HG03045 (cell line): ENCODE measurements around the gene NFATC4.
"Not testable (repeated sequence)": the region's sequence is repeated elsewhere in the genome, so short reads cannot be mapped to it uniquely, and the experiment has no call there.

Experiments used
- ATAC-seq: cut with Tn5 transposase; IDR thresholded peaks from one replicate; pipeline ENCODE4 v1.9.1; 2021; ENCODE audit warnings: mild to moderate bottlenecking, moderate library complexity; ENCODE audit not compliant: unreplicated experiment

Gene NFATC4

GRCh38 chr14:24366413-24366720 is 1.6 kb upstream of the NFATC4 start:
- no peak for ATAC-seq

- ATAC-seq, result peak; percentile 63
Measured at GRCh38 chr14:24366721-24367513, 1.1 kb upstream of the NFATC4 start.

GRCh38 chr14:24368212-24368561 is 203 bp downstream of the NFATC4 start:
- no peak for ATAC-seq

- ATAC-seq, result no peak
Measured at GRCh38 chr14:24368562-24369252, 723 bp downstream of the NFATC4 start.

GRCh38 chr14:24369463-24369862 is 1.5 kb downstream of the NFATC4 start:
- no peak for ATAC-seq

GRCh38 chr14:24369907-24370687 is 2.1 kb downstream of the NFATC4 start:
- no peak for ATAC-seq

- no peak for ATAC-seq
Measured at GRCh38 chr14:24370748-24371147, 2.8 kb downstream of the NFATC4 start.

- not testable (repeated sequence) for ATAC-seq
Measured at GRCh38 chr14:24371605-24372004, 3.6 kb downstream of the NFATC4 start.

- no peak for ATAC-seq
Measured at GRCh38 chr14:24372701-24373416, 4.9 kb downstream of the NFATC4 start.

- ATAC-seq, result no peak
Measured at GRCh38 chr14:24376448-24377070, 8.6 kb downstream of the NFATC4 start.

- no peak for ATAC-seq
Measured at GRCh38 chr14:24377126-24377525, 9.1 kb downstream of the NFATC4 start.

- no peak for ATAC-seq
Measured at GRCh38 chr14:24377657-24378056, 9.7 kb downstream of the NFATC4 start.

GRCh38 chr14:24378327-24378726 is 10.3 kb downstream of the NFATC4 start:
- no peak for ATAC-seq

GRCh38 chr14:24378981-24379906 is 11.3 kb downstream of the NFATC4 start:
- ATAC-seq, result no peak

- no peak for ATAC-seq
Measured at GRCh38 chr14:24379907-24380730, 12.1 kb downstream of the NFATC4 start.

GRCh38 chr14:24381363-24382063 is 13.5 kb downstream of the NFATC4 start:
- ATAC-seq, result no peak

- ATAC-seq, result no peak
Measured at GRCh38 chr14:24382064-24382371, 14.0 kb downstream of the NFATC4 start.

- ATAC-seq, result no peak
Measured at GRCh38 chr14:24384169-24384568, 16.2 kb downstream of the NFATC4 start.
